HG02938 (cell line): ENCODE data around the gene WDR74.

Source experiments
- ATAC-seq: cut with Tn5 transposase; IDR thresholded peaks from one replicate; pipeline ENCODE4 v1.9.1; 2021; ENCODE audit warnings: mild to moderate bottlenecking, moderate library complexity; ENCODE audit not compliant: unreplicated experiment

WDR74 gene

GRCh38 chr11:62799486-62799885 is 39.9 kb downstream of the WDR74 start:
- no peak for ATAC-seq

- no peak for ATAC-seq
Observed at GRCh38 chr11:62796281-62796680, 43.1 kb downstream of the WDR74 start.

- ATAC-seq: no peak
Observed at GRCh38 chr11:62794201-62794775, 45.1 kb downstream of the WDR74 start.

- ATAC-seq: no peak
Observed at GRCh38 chr11:62792202-62792575, 47.2 kb downstream of the WDR74 start.

GRCh38 chr11:62791501-62792201 is 47.7 kb downstream of the WDR74 start, which contains the start of gene TMEM223:
Gene TMEM223, minus strand, starts transcription at chr11:62792006. Its CDS starts 12 bp downstream, at chr11:62791994.
- ATAC-seq: peak; percentile 42

GRCh38 chr11:62789576-62789975 is 49.8 kb downstream of the WDR74 start:
- ATAC-seq: no peak

- ATAC-seq: no peak
Observed at GRCh38 chr11:62788991-62789390, 50.4 kb downstream of the WDR74 start.

- ATAC-seq: peak; percentile 66
Observed at GRCh38 chr11:62787005-62787759, 52.2 kb downstream of the WDR74 start, which contains the start of gene TMEM179B. Gene TMEM179B, plus strand, starts transcription at chr11:62787402. Its CDS starts 30 bp downstream, at chr11:62787432.

- ATAC-seq: peak; percentile 61
Observed at GRCh38 chr11:62786318-62787004, 52.9 kb downstream of the WDR74 start.
